A673 (cell line): ENCODE data around the gene CPB1.

Experiments
- CTCF ChIP-seq: fragments of 300-800, 200-600 bp; sonication (generic); conservative IDR thresholded peaks from 2 replicates; pipeline ENCODE4 v1.5.1; 2017; ENCODE audit warnings: low read depth, mild to moderate bottlenecking, antibody characterized with exemption, low read length, moderate library complexity, mixed read lengths
- EZH2 ChIP-seq: fragments of 200-600 bp; sonication (generic); IDR thresholded peaks from 2 replicates; pipeline ENCODE4 v1.6.1; 2017; ENCODE audit warnings: borderline replicate concordance, low read depth, mild to moderate bottlenecking, mixed read lengths, antibody characterized with exemption, low read length; ENCODE audit not compliant: poor library complexity, severe bottlenecking

- TF ChIP-seq CTCF = no peak
- TF ChIP-seq EZH2 = no peak
Measured at GRCh38 chr3:148854061-148854460, 26.4 kb downstream of the CPB1 start.
